Measurements from ENCODE around the gene BSN. TPM values are rescaled to one million over a fixed set of nuclear protein-coding genes. Genes with fewer than 3 reads are reported as not detected.

The BSN gene
- total RNA-seq, 1 donor from 2014 or later, result 4.0 TPM

DNA sequence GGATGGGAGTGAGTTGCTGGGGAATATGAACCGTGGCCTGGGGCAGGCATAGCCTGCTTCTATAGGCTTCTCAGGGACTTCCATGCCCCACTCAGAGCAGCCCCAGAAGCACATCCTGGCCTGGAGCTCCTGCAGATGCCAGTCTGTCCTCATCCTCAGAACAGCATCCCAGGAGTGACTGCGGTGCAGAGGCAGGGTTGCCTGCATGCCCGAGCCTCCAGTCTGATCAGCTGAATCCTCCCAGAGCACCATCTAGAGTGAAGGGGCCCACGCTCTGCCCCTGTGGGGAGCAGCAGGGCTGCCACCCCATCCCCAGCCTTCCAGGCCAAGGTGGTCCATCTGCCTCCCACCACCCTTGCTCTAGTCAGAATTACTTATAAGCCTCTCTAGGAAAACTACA, 75.2 kb downstream of the BSN start:
- H3K27ac Mint-ChIP-seq, result no peak overlapping the region
- H3K4me1 Mint-ChIP-seq (ENCODE audit: unreplicated experiment), result no peaks in the 10 kb centered on the region
- no peaks in the 10 kb centered on the region for H3K27me3 Mint-ChIP-seq
- TF ChIP-seq, protein P1, sequence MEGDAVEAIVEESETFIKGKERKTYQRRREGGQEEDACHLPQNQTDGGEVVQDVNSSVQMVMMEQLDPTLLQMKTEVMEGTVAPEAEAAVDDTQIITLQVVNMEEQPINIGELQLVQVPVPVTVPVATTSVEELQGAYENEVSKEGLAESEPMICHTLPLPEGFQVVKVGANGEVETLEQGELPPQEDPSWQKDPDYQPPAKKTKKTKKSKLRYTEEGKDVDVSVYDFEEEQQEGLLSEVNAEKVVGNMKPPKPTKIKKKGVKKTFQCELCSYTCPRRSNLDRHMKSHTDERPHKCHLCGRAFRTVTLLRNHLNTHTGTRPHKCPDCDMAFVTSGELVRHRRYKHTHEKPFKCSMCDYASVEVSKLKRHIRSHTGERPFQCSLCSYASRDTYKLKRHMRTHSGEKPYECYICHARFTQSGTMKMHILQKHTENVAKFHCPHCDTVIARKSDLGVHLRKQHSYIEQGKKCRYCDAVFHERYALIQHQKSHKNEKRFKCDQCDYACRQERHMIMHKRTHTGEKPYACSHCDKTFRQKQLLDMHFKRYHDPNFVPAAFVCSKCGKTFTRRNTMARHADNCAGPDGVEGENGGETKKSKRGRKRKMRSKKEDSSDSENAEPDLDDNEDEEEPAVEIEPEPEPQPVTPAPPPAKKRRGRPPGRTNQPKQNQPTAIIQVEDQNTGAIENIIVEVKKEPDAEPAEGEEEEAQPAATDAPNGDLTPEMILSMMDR (conservative IDR thresholded peaks at IDR 0.05), result no peak
- no peaks in the 10 kb centered on the region for H3K36me3 Mint-ChIP-seq
- no peaks in the 10 kb centered on the region for H3K9me3 Mint-ChIP-seq
- DNase-seq (ENCODE audit: extremely low spot score, unreplicated experiment), result no peak
- no peak overlapping the region for H3K4me3 Mint-ChIP-seq

DNA sequence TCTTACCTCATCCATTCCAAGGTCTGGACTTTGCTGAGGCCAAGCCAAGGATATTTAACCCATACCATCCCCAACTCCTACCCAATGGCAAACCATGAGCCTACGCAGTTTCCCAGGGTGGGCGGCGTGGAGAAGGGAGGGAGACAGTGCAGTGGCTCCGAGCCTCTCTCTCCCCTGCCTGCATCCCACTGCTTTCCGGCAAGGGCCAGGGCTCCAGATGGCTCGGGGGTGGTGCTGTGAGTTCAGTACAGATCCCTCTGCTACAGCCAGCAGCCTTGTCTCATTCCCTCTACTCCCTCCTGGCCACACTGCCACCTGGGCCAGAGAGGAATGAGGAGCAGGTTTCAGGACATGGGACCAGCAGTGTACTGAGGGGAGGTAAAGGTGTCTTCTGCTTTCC, 75.6 kb downstream of the BSN start:
- Mint-ChIP-seq H3K4me1 (ENCODE audit: unreplicated experiment) (no peaks in the 10 kb centered on the region), H3K27me3 (peaks cover under 1% of the 10 kb centered on the region), H3K27ac (no peak overlapping the region), H3K36me3 (no peaks in the 10 kb centered on the region), H3K4me3 (no peak overlapping the region), H3K9me3 (no peaks in the 10 kb centered on the region)
- no peak for DNase-seq (ENCODE audit: extremely low spot score, unreplicated experiment)
- TF ChIP-seq, protein P1 (conservative IDR thresholded peaks at IDR 0.05), result no peak

DNA sequence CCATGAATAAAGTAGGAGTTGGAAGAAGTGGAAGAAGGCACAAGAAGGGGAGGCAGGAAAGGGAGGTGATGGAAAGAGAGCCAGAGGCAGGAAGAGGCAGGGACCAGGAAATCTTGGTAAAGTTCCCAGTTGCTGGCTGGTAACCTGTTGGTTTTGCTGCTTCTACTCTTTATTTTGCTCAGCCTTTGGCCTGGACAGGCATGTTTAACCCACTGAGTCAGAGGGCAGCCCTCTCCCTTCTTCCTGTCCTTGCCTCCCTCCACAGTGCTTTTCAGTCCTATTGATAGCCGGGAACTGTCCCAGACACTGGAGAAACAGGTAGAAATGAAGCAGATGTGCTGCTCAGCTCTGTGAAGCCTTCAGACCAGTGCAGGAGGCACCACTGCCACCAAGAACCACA, 76.5 kb downstream of the BSN start:
- Mint-ChIP-seq H3K4me1 (ENCODE audit: unreplicated experiment) (no peaks in the 10 kb centered on the region), H3K9me3 (no peaks in the 10 kb centered on the region), H3K36me3 (no peaks in the 10 kb centered on the region), H3K27me3 (peaks cover 3% of the 10 kb centered on the region), H3K4me3 (no peak overlapping the region), H3K27ac (no peak overlapping the region)
- DNase-seq (ENCODE audit: extremely low spot score, unreplicated experiment), result no peak
- TF ChIP-seq, protein P1 (conservative IDR thresholded peaks at IDR 0.05), result no peak

DNA sequence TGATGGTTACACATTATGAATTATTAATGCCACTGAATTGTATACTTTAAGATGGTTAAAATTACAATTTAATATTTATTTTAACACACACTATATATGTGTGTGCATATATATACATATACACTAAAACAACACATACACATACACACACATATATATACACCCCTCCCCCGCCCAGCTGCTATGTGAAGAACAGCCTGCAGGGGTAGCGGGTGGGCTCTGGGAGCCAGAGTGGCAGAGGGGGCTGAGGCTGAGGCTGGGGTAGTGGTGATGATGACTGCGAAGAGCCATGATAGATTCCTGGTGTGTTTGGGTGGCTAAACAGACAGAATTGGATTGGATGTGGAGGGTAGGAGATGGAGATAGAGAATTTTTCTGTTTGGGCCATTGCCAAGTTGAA, 80.5 kb downstream of the BSN start:
- H3K27ac Mint-ChIP-seq, result no peak overlapping the region
- TF ChIP-seq, protein P1 (conservative IDR thresholded peaks at IDR 0.05), result peak; percentile 50
- H3K4me1 Mint-ChIP-seq (ENCODE audit: unreplicated experiment), result no peaks in the 10 kb centered on the region
- H3K4me3 Mint-ChIP-seq, result no peak overlapping the region
- H3K36me3 Mint-ChIP-seq, result no peaks in the 10 kb centered on the region
- no peaks in the 10 kb centered on the region for H3K9me3 Mint-ChIP-seq
- DNase-seq (ENCODE audit: extremely low spot score, unreplicated experiment), result no peak
- H3K27me3 Mint-ChIP-seq, result peaks cover 3% of the 10 kb centered on the region

DNA sequence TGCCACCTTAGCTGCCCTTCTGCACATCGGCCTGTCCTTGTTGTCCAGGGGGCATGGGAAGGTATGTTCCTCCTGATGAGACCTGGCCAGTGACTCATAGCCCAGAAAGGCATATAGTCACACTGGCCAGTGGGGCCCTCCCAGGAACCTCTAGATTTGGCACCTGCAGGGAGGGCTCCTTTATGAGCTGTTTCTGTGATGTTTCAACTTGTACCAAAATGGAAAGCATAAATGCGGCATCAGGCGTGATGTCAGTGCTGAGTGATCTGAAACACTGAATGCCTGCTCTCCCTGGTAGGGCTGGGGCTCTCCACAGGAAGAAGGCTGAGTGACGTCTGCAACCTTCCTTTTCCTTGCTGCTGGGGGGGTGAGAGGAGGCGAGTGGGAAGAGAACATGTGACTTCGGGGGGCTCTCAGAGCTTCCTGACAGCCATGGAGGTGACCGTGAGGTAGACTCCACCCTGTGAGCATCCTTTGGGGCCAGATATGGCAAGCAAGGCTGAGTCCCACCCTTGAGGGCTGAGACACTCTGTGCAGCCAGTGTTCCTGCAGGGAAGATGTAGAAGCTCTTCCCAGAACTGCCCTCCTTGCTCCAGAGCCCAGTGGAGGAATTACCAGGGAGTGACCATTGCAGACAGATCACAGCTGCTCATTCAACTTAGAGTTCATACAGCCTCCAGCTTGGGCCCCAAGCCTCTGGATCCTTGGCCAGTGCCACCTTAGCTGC, 82.8 kb downstream of the BSN start:
- H3K36me3 Mint-ChIP-seq, result no peaks in the 10 kb centered on the region
- H3K9me3 Mint-ChIP-seq, result no peaks in the 10 kb centered on the region
- peaks cover 3% of the 10 kb centered on the region for H3K27me3 Mint-ChIP-seq
- H3K27ac Mint-ChIP-seq, result no peak overlapping the region
- DNase-seq (ENCODE audit: extremely low spot score, unreplicated experiment), result no peak
- no peak overlapping the region for H3K4me3 Mint-ChIP-seq
- no peaks in the 10 kb centered on the region for H3K4me1 Mint-ChIP-seq (ENCODE audit: unreplicated experiment)
- TF ChIP-seq, protein P1 (conservative IDR thresholded peaks at IDR 0.05), result no peak

Measured in type B pancreatic cell (in vitro differentiated cells).